Neural progenitor cell (in vitro differentiated cells): ENCODE results near the gene RET. TPM values are rescaled to one million over a fixed set of nuclear protein-coding genes. Genes with fewer than 3 reads are reported as not detected.

ENCODE experiments used
- DNase-seq: peaks from one replicate; pipeline ENCODE4 v3.0.0-alpha.2; 2016; ENCODE audit warnings: low spot score
- H2AFZ ChIP-seq: fragments of 200-600 bp; sonication (generic); replicated peaks from 2 replicates; pipeline ENCODE4 v1.6.1; 2016; ENCODE audit warnings: antibody characterized with exemption
- H3F3A ChIP-seq: fragments of 200-600 bp; sonication (generic); 2 replicates; pipeline ENCODE4 v1.6.1; 2016; ENCODE audit warnings: antibody characterized with exemption, low read depth
- H3K27ac ChIP-seq: fragments of 200-600 bp; sonication (generic); 2 replicates; pipeline ENCODE4 v1.5.1; 2016; ENCODE audit warnings: mild to moderate bottlenecking
- H3K27me3 ChIP-seq: fragments of 200-600 bp; sonication (generic); 2 replicates; pipeline ENCODE4 v1.6.1; 2016; ENCODE audit warnings: mild to moderate bottlenecking, moderate library complexity
- H3K36me3 ChIP-seq: fragments of 200-600 bp; sonication (generic); 2 replicates; pipeline ENCODE4 v1.5.1; 2016
- H3K4me1 ChIP-seq: fragments of 200-600 bp; sonication (generic); 2 replicates; pipeline ENCODE4 v1.6.1; 2016; ENCODE audit warnings: mixed run types
- H3K4me2 ChIP-seq: fragments of 200-600 bp; sonication (generic); 2 replicates; pipeline ENCODE4 v1.6.1; 2016
- H3K4me3 ChIP-seq: fragments of 200-600 bp; sonication (generic); 2 replicates; pipeline ENCODE4 v1.5.1; 2016
- H3K79me2 ChIP-seq: fragments of 200-600 bp; sonication (generic); 2 replicates; pipeline ENCODE4 v1.6.1; 2016; ENCODE audit warnings: low read depth
- H3K9ac ChIP-seq: fragments of 200-600 bp; sonication (generic); 2 replicates; pipeline ENCODE4 v1.6.1; 2016
- H3K9me3 ChIP-seq: fragments of 200-600 bp; sonication (generic); 2 replicates; pipeline ENCODE4 v1.5.1; 2016; ENCODE audit warnings: low read depth
- H4K20me1 ChIP-seq: fragments of 200-600 bp; sonication (generic); 2 replicates; pipeline ENCODE4 v1.6.1; 2016; ENCODE audit warnings: low read depth
- H3K27ac Mint-ChIP-seq: 3 replicates; pipeline ENCODE4 v1.8.0; 2021; ENCODE audit warnings: mixed read lengths
- H3K27me3 Mint-ChIP-seq: 2 replicates; pipeline ENCODE4 v1.8.0; 2022; ENCODE audit warnings: low read depth, mild to moderate bottlenecking, inconsistent platforms, moderate library complexity, mixed read lengths; ENCODE audit not compliant: insufficient read depth
- H3K36me3 Mint-ChIP-seq: 3 replicates; pipeline ENCODE4 v1.8.0; 2021; ENCODE audit warnings: mixed read lengths
- H3K4me1 Mint-ChIP-seq: 3 replicates; pipeline ENCODE4 v1.8.0; 2021; ENCODE audit warnings: mixed read lengths
- H3K4me3 Mint-ChIP-seq: 3 replicates; pipeline ENCODE4 v1.8.0; 2021; ENCODE audit warnings: mild to moderate bottlenecking, moderate library complexity, mixed read lengths
- H3K9me3 Mint-ChIP-seq: 3 replicates; pipeline ENCODE4 v1.8.0; 2020; ENCODE audit warnings: mixed read lengths
- CTCF ChIP-seq: fragments of 200-600 bp; sonication (generic); IDR thresholded peaks from 2 replicates; pipeline ENCODE4 v1.5.1; 2017; ENCODE audit warnings: antibody characterized with exemption, mild to moderate bottlenecking
- EZH2 ChIP-seq: fragments of 200-600 bp; sonication (generic); IDR thresholded peaks from 2 replicates; pipeline ENCODE4 v1.6.1; 2017; ENCODE audit warnings: antibody characterized with exemption, mild to moderate bottlenecking, moderate library complexity
- EZH2phosphoT487 ChIP-seq: fragments of 200-600 bp; sonication (generic); IDR thresholded peaks from 2 replicates; pipeline ENCODE4 v1.6.1; 2017; ENCODE audit warnings: antibody characterized with exemption
- total RNA-seq: library from RNA; depleted of rRNA; stranded (reverse); fragments of >200 nt; gene quantifications from 2 replicates; pipeline ENCODE4 v1.2.3, GENCODE V29; 2015; ENCODE audit warnings: low replicate concordance

The RET gene
- total RNA-seq, 1 donor from 2014 or later = 1.4 TPM

DNA sequence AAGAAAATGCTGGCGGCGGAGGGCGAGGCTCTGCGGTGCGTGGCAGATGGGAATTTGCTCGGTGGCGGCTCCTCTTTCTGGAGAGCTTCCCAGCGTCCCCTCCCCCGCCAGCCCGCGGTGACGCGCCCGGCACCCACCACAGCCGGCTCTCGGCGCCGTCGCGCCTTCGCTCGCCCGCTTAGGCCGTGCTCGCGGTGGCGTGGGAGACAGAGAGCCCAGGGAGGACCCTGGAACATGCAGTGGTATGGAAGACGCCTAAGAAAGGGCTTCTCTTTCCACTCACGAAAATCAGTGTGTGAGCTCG is 60.8 kb downstream of the RET start:
- Histone ChIP-seq H3F3A (peaks cover 10% of the 10 kb centered on the region), H4K20me1 (peaks cover 11% of the 10 kb centered on the region), H3K79me2 (peaks cover 36% of the 10 kb centered on the region), H3K36me3 (no peaks in the 10 kb centered on the region), H3K4me1 (peaks cover 8% of the 10 kb centered on the region), H3K4me3 (peak overlapping the region; percentile 67), H3K9ac (peak overlapping the region; percentile 10), H3K27ac (no peak overlapping the region), H2AFZ (peak overlapping the region; percentile 75), H3K27me3 (no peaks in the 10 kb centered on the region), H3K9me3 (no peaks in the 10 kb centered on the region), H3K4me2 (peak overlapping the region; percentile 100)
- TF ChIP-seq EZH2phosphoT487 = no peak
- no peak for TF ChIP-seq EZH2
- TF ChIP-seq CTCF = no peak
- peaks cover 24% of the 10 kb centered on the region for H3K4me1 Mint-ChIP-seq
- H3K27ac Mint-ChIP-seq = peak overlapping the region; percentile 99
- H3K9me3 Mint-ChIP-seq = no peaks in the 10 kb centered on the region
- H3K27me3 Mint-ChIP-seq = peaks cover 4% of the 10 kb centered on the region
- peak; percentile 71 for DNase-seq
- H3K36me3 Mint-ChIP-seq = no peaks in the 10 kb centered on the region
- H3K4me3 Mint-ChIP-seq = peak overlapping the region; percentile 97

GRCh38 chr10:43138021-43138756 is 61.3 kb downstream of the RET start, which contains the start of gene CSGALNACT2:
Gene CSGALNACT2 (plus strand): TSS chr10:43138445. CDS start chr10:43155150, 16,705 bp downstream.
- Mint-ChIP-seq H3K9me3 (no peaks in the 10 kb centered on the region), H3K4me3 (peak within 1 kb of the TSS; percentile 99), H3K36me3 (no peaks in the 10 kb centered on the region), H3K27ac (peak within 1 kb of the TSS; percentile 99), H3K27me3 (peaks cover 4% of the 10 kb centered on the region), H3K4me1 (peaks cover 24% of the 10 kb centered on the region)
- Histone ChIP-seq H3K9me3 (no peaks in the 10 kb centered on the region), H4K20me1 (peaks cover 11% of the 10 kb centered on the region), H3K4me3 (peak within 1 kb of the TSS; percentile 67), H3K36me3 (no peaks in the 10 kb centered on the region), H3K27me3 (no peaks in the 10 kb centered on the region), H3K4me2 (peak within 1 kb of the TSS; percentile 100), H3K79me2 (peaks cover 41% of the 10 kb centered on the region), H3K4me1 (peaks cover 8% of the 10 kb centered on the region), H3K27ac (no peak within 1 kb of the TSS), H3K9ac (peak within 1 kb of the TSS; percentile 17), H3F3A (peaks cover 10% of the 10 kb centered on the region), H2AFZ (peak within 1 kb of the TSS; percentile 97)
- TF ChIP-seq CTCF = no peak
- no peak for TF ChIP-seq EZH2
- no peak for TF ChIP-seq EZH2phosphoT487
- DNase-seq = peak; percentile 89

DNA sequence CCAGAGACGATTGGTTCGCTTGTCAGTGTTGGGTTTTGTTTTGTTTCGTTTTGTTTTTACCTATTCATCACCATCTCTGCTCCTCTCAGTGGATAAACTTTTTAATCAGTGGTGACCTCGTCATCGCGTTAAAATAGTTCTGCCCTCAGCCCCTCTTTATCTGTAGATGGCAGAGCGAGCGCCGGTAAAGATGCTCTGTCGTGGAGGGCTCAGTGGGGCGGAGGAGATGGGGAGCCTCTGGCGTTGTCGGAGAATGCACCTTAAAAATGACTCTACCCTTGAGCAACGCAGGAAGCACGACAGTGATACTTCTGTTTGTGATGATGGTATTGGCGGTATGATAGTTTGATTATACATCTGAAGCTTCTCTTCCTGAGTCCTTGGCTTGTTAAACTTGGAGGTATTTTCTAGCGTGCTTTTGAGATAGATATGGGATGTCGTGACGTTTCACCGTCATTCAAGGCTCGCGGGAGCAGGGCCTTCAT is 61.9 kb downstream of the RET start:
- Mint-ChIP-seq H3K4me3 (peak overlapping the region; percentile 99), H3K9me3 (no peaks in the 10 kb centered on the region), H3K27me3 (peaks cover 4% of the 10 kb centered on the region), H3K4me1 (peaks cover 24% of the 10 kb centered on the region), H3K36me3 (no peaks in the 10 kb centered on the region), H3K27ac (peak overlapping the region; percentile 1)
- no peaks in the 10 kb centered on the region for H3K9me3 ChIP-seq
- no peak for DNase-seq
- peak overlapping the region; percentile 67 for H3K4me3 ChIP-seq
- H2AFZ ChIP-seq = peak overlapping the region; percentile 97
- H3K79me2 ChIP-seq = peaks cover 46% of the 10 kb centered on the region
- peak overlapping the region; percentile 100 for H3K4me2 ChIP-seq
- H3K4me1 ChIP-seq = peaks cover 8% of the 10 kb centered on the region
- H3K36me3 ChIP-seq = no peaks in the 10 kb centered on the region
- TF ChIP-seq CTCF = no peak
- TF ChIP-seq EZH2 = no peak
- peak overlapping the region; percentile 17 for H3K9ac ChIP-seq
- peaks cover 11% of the 10 kb centered on the region for H4K20me1 ChIP-seq
- H3K27me3 ChIP-seq = no peaks in the 10 kb centered on the region
- peaks cover 10% of the 10 kb centered on the region for H3F3A ChIP-seq
- H3K27ac ChIP-seq = no peak overlapping the region
